Measurements from ENCODE around the gene MRPS27.

DNA sequence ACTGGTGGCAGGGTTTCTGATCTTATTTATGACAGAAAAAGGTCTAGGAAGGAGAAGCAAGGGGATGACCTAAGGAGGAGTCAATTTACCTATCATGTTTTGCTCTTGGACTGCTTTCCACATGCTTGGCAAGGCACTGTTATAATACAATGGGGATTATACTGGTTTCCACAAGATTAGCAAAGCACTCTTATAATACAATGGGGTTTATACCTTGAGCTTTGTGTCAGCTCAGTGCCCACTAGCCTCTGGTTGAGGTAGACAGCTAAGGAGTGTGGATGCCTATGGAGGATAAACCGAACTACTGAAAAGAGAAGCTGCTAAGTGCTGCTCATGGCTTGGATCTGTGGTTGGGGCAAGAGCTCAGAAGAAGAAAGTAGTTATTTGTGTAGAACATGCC is 68.7 kb downstream of the MRPS27 start:
- TF ChIP-seq POLR2A (IDR thresholded peaks at IDR 0.05; ENCODE audit: low read length) = no peak
- no peak for TF ChIP-seq GATA1 (IDR thresholded peaks at IDR 0.05; ENCODE audit: low read depth, low read length)
